Measurements from ENCODE around the gene CDADC1.
"Not testable (repeated sequence)": the region's sequence is repeated elsewhere in the genome, so short reads cannot be mapped to it uniquely, and the experiment has no call there.

Gene CDADC1

GRCh38 chr13:49311816-49312215 is 64.1 kb downstream of the CDADC1 start:
- no peak for DNase-seq (ENCODE audit: low read depth in 1 of 2, low spot score in 1 of 2)

GRCh38 chr13:49314344-49314882 is 66.7 kb downstream of the CDADC1 start:
- no peak for DNase-seq (ENCODE audit: low read depth in 1 of 2, low spot score in 1 of 2)

- DNase-seq (ENCODE audit: low read depth in 1 of 2, low spot score in 1 of 2), result no peak
Measured at GRCh38 chr13:49315036-49315565, 67.4 kb downstream of the CDADC1 start.

- no peak for DNase-seq (ENCODE audit: low read depth in 1 of 2, low spot score in 1 of 2)
Measured at GRCh38 chr13:49315756-49316482, 68.2 kb downstream of the CDADC1 start.

DNA sequence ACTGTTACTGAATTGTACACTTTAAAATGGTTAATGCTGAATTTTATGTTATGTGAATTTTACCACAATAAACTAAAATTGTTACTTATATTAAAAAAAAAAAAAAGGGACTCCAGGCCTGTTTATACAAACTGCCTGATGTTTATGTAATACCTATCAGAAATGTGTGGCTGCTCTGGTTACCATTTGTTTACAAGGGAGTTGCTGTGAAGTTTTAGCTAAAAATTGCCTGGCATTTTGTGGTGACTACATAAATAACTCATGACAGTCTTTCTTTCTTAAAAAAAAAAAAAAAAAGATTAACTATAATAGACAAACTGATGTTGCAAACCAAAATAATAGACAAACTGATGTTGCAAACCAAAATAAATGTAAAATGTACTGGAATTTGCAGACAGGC is 71.8 kb downstream of the CDADC1 start:
- no peak for DNase-seq (ENCODE audit: low read depth in 1 of 2, low spot score in 1 of 2)

GRCh38 chr13:49319951-49320350 is 72.2 kb downstream of the CDADC1 start:
- DNase-seq (ENCODE audit: low read depth in 1 of 2, low spot score in 1 of 2), result no peak

- no peak for DNase-seq (ENCODE audit: low read depth in 1 of 2, low spot score in 1 of 2)
Measured at GRCh38 chr13:49320975-49321374, 73.2 kb downstream of the CDADC1 start.

GRCh38 chr13:49322702-49323101 is 75.0 kb downstream of the CDADC1 start:
- no peak for DNase-seq (ENCODE audit: low read depth in 1 of 2, low spot score in 1 of 2)

GRCh38 chr13:49323344-49323743 is 75.6 kb downstream of the CDADC1 start:
- DNase-seq (ENCODE audit: low read depth in 1 of 2, low spot score in 1 of 2), result no peak

DNA sequence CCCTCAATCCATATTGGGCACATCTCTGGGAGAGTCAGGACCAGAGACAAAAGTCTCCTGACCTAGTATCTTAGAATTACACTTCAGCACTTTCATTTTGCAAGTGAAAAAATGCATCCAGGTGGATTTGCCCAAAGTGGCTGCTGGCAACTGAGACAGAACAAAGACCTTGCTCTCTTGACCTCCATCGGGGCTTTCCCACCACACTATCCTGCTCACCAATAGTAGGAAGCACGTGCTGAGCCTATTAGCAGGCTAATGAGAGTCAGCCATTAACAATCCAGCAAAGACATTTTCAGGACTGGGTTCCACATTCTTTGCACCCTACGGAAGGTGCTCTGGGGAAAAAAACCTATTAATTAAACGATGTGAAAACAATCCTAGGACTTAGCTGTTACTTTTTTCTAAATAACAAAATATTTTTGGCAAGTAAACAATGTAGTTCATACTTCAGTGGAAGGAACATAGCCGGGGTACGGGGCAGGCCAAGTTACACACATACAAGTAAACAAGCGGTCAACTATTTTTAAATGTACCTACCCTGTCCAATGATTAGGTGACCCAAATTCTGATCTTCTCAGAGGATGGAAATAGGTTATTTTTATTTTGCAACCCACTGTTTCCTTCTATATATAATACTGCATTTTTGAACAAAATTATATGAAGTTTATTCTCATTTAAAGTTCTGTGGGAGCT is 78.6 kb downstream of the CDADC1 start:
- no peak for DNase-seq (ENCODE audit: low read depth in 1 of 2, low spot score in 1 of 2)

- DNase-seq (ENCODE audit: low read depth in 1 of 2, low spot score in 1 of 2), result not testable (repeated sequence)
Measured at GRCh38 chr13:49327145-49327544, 79.4 kb downstream of the CDADC1 start.

- DNase-seq (ENCODE audit: low read depth in 1 of 2, low spot score in 1 of 2), result no peak
Measured at GRCh38 chr13:49329831-49330545, 82.3 kb downstream of the CDADC1 start.

GRCh38 chr13:49330546-49330864 is 82.8 kb downstream of the CDADC1 start:
- DNase-seq (ENCODE audit: low read depth in 1 of 2, low spot score in 1 of 2), result no peak

DNA sequence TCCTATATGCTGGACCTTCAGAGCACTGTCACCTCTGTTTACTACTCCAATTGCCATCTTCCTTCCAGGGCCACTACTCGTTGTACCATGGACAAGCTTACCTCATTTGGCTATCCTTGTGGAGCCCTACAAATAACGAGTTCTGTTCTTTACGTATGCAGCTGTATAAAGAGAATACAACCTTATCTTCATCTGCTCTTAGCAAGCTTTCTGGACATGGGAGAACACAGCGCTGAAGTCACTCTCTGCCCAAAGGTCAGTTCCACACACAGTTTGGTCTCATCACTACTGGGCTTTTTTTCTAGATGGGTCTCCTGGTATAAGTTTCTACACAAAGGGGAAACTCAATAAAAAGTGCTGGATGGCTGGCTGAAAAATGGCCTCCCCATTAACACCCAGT is 88.9 kb downstream of the CDADC1 start:
- no peak for DNase-seq (ENCODE audit: low read depth in 1 of 2, low spot score in 1 of 2)

DNA sequence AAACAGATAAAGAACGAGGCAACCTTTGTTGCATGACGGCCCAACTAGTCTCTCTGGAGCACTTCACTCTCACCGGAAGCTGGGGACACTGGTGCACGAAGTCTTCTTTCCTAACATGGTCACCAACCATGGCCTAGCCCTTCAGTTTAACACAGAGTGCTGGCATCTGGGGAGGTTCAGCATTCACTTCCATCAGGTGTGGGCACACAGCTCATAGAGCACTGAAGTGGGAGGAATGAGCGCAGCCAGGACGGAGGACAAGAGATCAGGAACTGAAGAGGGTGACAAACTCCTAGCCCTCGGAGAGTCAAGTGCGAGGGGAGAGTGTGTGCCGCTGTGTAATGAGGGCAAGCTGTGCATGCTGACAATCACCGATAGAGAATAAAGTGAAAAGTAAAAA is 92.4 kb downstream of the CDADC1 start:
- no peak for DNase-seq (ENCODE audit: low read depth in 1 of 2, low spot score in 1 of 2)

GRCh38 chr13:49341517-49341916 is 93.8 kb downstream of the CDADC1 start:
- no peak for DNase-seq (ENCODE audit: low read depth in 1 of 2, low spot score in 1 of 2)

DNA sequence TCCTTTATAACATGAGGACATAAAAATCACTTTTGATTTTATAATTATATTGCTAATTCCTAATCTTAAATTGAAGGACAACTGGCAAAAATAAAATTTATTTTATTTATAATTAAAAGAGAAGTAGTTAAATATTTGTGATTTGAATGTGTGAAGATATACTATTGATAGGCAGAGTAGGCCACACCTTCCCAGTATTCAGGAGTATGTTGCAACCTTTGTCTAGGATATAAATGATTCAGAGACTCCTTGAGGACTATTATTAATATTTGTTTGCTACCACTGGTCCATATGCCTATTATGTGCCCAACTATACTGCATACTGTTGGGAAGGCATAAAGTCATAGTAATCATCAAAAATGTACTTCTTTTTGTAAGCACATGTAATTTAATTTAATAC is 94.2 kb downstream of the CDADC1 start:
- no peak for DNase-seq (ENCODE audit: low read depth in 1 of 2, low spot score in 1 of 2)

DNA sequence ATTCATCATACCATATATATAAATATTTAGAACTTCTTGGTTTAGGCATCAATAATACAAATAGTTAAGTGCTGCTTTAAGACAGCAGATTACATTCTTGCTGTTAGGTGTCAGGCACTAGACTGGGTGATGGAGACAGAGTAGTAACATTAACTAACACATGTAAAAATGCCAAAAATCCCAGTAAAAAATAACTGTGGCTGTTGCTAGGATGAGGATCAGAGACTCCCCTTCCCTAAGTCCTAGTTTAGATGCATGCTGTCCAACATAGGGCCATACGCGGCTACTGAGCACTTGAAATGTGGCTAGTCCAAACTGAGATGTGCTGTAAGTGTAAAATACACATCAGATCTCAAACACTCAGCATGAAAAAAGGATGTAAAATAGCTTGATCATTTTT is 94.7 kb downstream of the CDADC1 start:
- DNase-seq (ENCODE audit: low read depth in 1 of 2, low spot score in 1 of 2), result no peak

Measured in activated T-helper 1 cell treated with anti-CD3 and anti-CD28 coated beads, Interleukin-2, amount 50 U/mL, for 16 hours (primary cell).